Effector memory CD4-positive, alpha-beta T cell (primary cell): ENCODE data around the gene MAP3K9.

ENCODE experiments used
- DNase-seq, 3 donors: peaks; one replicate each; pipeline ENCODE4 v3.0.0-alpha.2; 2020
- H3K27ac ChIP-seq: 2 replicates; pipeline ENCODE4 v1.7.0; 2013; ENCODE audit warnings: mild to moderate bottlenecking, low read length, moderate library complexity; ENCODE audit not compliant: insufficient read depth, poor library complexity, severe bottlenecking
- H3K27me3 ChIP-seq: replicated peaks from 2 replicates; pipeline ENCODE4 v1.7.0; 2013; ENCODE audit warnings: mild to moderate bottlenecking, low read length; ENCODE audit not compliant: insufficient read depth, control insufficient read depth, poor library complexity, severe bottlenecking
- H3K36me3 ChIP-seq: 2 replicates; pipeline ENCODE4 v1.7.0; 2013; ENCODE audit warnings: mild to moderate bottlenecking, low read length, moderate library complexity; ENCODE audit not compliant: control insufficient read depth, insufficient read depth
- H3K4me1 ChIP-seq: 2 replicates; pipeline ENCODE4 v1.7.0; 2013; ENCODE audit warnings: low read length, mild to moderate bottlenecking; ENCODE audit not compliant: control insufficient read depth, insufficient read depth, poor library complexity, severe bottlenecking
- H3K4me3 ChIP-seq: 2 replicates; pipeline ENCODE4 v1.7.0; 2013; ENCODE audit warnings: low read length, low read depth, mild to moderate bottlenecking; ENCODE audit not compliant: insufficient read depth, poor library complexity, severe bottlenecking
- H3K9me3 ChIP-seq: 2 replicates; pipeline ENCODE4 v1.7.0; 2013; ENCODE audit warnings: mild to moderate bottlenecking, low read length, moderate library complexity; ENCODE audit not compliant: control insufficient read depth

The MAP3K9 gene

DNA sequence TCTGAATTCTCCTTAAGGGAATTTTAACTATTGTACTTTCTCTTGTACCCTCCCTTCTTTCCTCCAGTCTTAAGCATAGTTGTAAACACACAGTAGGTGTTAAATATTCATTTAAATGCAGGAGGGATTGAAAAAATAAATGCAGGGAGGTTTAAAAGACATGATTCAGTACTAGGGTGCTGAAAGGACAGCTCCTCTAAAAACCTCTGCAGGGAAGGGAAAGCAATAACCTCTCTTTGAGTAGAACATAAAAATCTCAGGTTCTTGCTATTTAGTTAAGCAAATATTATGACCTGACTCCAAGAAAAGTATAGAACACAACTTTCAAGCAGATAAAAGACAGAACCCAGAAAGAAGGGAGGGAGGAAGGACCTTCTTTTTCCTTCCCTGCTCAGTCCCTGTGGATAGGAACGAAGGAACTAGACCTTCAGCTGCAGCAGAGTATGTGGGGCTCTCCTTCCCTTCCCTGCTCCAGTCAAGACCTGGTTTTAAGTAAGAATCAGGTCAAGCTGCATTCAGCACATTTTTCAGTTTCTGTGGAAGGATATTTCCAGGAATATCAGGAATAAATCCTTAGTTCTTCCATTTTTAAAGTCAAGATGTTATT is 4.7 kb downstream of the MAP3K9 start:
- no peak for DNase-seq
- H3K36me3 ChIP-seq = no peaks in the 10 kb centered on the region
- no peaks in the 10 kb centered on the region for H3K9me3 ChIP-seq
- H3K27me3 ChIP-seq = no peaks in the 10 kb centered on the region
- H3K27ac ChIP-seq = no peak overlapping the region
- H3K4me3 ChIP-seq = no peak overlapping the region
- no peaks in the 10 kb centered on the region for H3K4me1 ChIP-seq

DNA sequence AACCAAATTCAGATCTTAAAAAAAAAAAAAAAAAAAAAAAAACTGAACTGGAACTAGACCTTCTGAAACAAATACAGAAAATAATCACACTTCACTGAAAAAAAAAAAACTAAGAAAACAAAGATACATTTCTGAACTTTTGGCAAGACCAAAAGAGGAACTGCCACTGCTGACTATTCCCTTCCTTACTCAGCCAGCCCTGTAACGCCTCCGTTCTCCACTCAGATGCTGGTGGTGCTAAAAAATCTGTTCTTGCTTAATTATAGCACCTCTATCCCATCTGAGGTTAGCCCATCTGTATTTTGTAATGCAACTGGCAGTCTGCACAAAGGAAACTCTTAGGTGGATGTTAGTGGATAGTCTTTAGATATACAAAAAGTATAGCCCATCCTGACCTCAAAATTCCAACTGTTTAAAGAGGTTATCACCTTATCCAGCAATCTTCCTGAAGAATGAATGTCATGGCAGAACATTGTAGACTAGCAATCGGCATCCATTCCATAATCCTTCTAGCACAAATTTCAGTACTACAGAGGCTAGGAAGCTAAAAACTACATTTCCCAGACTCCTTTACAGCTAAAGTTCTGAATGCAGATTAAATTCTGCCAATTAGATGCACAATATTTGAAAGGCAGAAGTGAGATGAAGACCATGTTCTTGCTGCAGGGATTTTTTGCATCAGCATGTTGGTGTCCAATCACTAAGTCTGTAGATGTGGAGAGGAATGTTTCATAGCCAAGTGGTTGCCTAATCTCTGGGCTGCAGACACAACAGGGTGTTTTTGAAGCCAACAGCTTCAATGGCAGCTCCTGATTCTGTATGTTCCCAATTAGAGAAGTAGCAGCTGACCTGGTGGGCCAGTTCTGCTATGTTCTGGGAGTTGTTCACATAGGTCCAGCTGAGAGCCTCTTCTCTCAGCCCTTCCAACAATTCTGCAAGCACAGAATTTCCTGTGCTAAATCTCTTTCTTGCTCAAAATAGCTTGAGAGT is 5.7 kb downstream of the MAP3K9 start:
- H3K4me3 ChIP-seq = no peak overlapping the region
- DNase-seq = no peak
- no peak overlapping the region for H3K27ac ChIP-seq
- H3K36me3 ChIP-seq = no peaks in the 10 kb centered on the region
- no peaks in the 10 kb centered on the region for H3K4me1 ChIP-seq
- H3K9me3 ChIP-seq = no peaks in the 10 kb centered on the region
- no peaks in the 10 kb centered on the region for H3K27me3 ChIP-seq

DNA sequence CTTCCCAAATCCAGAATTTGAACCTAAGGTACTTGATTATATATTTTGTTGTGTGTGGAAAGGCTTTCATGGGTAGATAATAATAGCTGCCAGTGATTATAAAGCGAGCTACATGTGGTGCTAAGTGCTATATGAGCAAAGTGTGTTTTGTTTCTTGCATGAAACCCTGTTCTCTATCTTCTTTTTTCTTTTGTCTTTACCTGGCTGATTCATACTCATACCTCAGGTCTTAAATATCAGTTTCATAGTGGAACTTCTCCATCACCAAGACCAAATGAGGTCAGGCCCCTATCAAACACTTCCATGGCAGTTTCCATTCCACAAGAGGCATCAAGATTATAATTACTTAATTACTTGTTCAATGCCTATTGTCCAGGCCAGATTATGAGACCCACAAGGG is 6.9 kb downstream of the MAP3K9 start:
- no peak for DNase-seq
- Histone ChIP-seq H3K36me3 (no peaks in the 10 kb centered on the region), H3K4me3 (no peak overlapping the region), H3K4me1 (no peaks in the 10 kb centered on the region), H3K27me3 (no peaks in the 10 kb centered on the region), H3K27ac (no peak overlapping the region), H3K9me3 (no peaks in the 10 kb centered on the region)

DNA sequence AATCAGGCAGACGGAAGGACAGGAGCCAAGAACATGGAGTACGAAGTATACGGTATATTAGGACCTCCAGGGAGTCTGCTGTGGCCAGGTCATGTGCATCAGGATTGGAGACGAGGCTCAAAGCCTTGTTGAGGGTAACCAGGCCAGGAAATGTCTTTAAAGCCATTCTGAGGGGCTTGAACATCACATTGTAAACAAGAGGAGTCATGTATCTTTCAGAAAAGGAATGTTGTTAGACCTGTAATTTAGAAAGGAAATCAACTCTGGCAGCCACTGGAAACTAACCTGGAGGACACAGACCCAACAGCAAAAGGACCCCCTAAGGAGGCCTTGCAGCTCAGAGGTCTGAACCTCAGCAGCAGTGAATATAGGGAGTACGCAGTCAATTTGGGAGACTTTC is 7.5 kb downstream of the MAP3K9 start:
- Histone ChIP-seq H3K27me3 (no peaks in the 10 kb centered on the region), H3K36me3 (no peaks in the 10 kb centered on the region), H3K4me3 (no peak overlapping the region), H3K9me3 (no peaks in the 10 kb centered on the region), H3K4me1 (no peaks in the 10 kb centered on the region), H3K27ac (no peak overlapping the region)
- DNase-seq = no peak

DNA sequence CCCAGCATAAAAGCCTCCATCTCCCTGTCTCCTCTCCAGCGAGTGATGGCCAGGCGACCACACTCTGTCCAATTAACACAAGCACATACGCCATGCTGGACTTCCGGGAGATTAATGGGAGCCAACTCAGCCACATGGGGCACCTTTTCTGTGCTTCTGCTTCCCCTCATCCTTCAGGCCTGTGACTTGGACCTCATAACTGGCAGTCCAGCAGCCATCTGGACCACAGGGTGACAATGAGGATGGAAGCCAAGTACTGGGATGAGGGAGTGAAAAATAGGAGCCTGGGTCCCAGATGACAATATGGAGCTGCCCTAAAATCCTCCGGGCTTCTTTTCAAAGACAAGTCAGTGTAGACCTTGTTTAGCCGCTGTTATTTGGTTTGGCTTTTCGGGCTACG is 12.8 kb downstream of the MAP3K9 start:
- H3K27me3 ChIP-seq = no peaks in the 10 kb centered on the region
- H3K27ac ChIP-seq = no peak overlapping the region
- H3K4me3 ChIP-seq = no peak overlapping the region
- no peak for DNase-seq
- H3K36me3 ChIP-seq = peaks cover 8% of the 10 kb centered on the region
- no peaks in the 10 kb centered on the region for H3K4me1 ChIP-seq
- no peaks in the 10 kb centered on the region for H3K9me3 ChIP-seq

- Histone ChIP-seq H3K27me3 (no peaks in the 10 kb centered on the region), H3K9me3 (no peaks in the 10 kb centered on the region), H3K4me3 (no peak overlapping the region), H3K36me3 (peaks cover 8% of the 10 kb centered on the region), H3K27ac (no peak overlapping the region), H3K4me1 (no peaks in the 10 kb centered on the region)
- no peak for DNase-seq
Observed at GRCh38 chr14:70794294-70794693, 15.0 kb downstream of the MAP3K9 start.

GRCh38 chr14:70793637-70794036 is 15.7 kb downstream of the MAP3K9 start:
- Histone ChIP-seq H3K9me3 (no peaks in the 10 kb centered on the region), H3K36me3 (peaks cover 8% of the 10 kb centered on the region), H3K27me3 (no peaks in the 10 kb centered on the region), H3K4me1 (no peaks in the 10 kb centered on the region), H3K27ac (no peak overlapping the region), H3K4me3 (no peak overlapping the region)
- DNase-seq = no peak

DNA sequence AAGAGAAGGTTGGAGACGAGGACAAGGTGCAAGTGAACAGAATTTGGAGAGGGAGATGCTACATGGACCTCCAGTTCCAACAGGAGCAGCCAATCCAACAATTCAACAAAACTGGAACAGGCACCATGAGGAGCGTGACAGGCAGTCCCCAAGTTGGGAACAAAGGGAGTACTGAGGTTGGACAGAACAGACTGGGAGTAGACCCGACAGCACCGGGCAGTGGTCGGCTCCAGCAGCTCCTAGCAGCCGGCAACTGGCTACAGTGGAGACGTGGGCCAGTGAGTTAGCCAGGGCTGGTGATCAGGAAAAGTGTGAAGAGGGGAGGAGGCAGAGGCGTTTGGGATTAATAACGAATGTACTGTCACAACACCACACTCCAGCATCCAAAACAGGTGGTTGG is 16.4 kb downstream of the MAP3K9 start:
- Histone ChIP-seq H3K9me3 (no peaks in the 10 kb centered on the region), H3K4me1 (no peaks in the 10 kb centered on the region), H3K27me3 (no peaks in the 10 kb centered on the region), H3K4me3 (no peak overlapping the region), H3K27ac (no peak overlapping the region), H3K36me3 (peaks cover 8% of the 10 kb centered on the region)
- no peak for DNase-seq

GRCh38 chr14:70791971-70792370 is 17.3 kb downstream of the MAP3K9 start:
- Histone ChIP-seq H3K27ac (no peak overlapping the region), H3K4me1 (no peaks in the 10 kb centered on the region), H3K4me3 (no peak overlapping the region), H3K36me3 (peaks cover 8% of the 10 kb centered on the region), H3K27me3 (no peaks in the 10 kb centered on the region), H3K9me3 (no peaks in the 10 kb centered on the region)
- DNase-seq = no peak

DNA sequence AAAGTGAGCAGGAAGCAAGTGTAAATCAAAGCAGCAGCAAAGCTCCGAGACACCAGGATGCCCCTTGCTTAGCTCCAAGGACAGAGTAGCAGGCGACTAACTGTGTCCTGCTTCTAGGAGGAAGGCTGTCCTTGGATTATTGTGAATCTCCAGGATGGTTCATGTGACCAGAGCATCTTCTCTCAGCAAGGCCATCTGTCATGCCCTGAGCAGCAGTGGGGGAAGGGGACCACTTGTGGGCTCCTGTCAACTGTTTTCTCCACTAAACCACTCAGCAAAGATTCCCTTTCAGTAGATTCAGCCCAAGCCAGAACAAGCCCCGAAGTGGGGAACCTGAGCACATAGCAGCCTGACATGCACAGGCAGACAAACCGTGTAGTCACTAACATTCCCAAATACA is 19.4 kb downstream of the MAP3K9 start:
- no peak overlapping the region for H3K4me3 ChIP-seq
- H3K4me1 ChIP-seq = no peaks in the 10 kb centered on the region
- no peak overlapping the region for H3K27ac ChIP-seq
- no peaks in the 10 kb centered on the region for H3K27me3 ChIP-seq
- DNase-seq = no peak
- H3K36me3 ChIP-seq = peaks cover 8% of the 10 kb centered on the region
- no peaks in the 10 kb centered on the region for H3K9me3 ChIP-seq
